HG02642 (cell line): ENCODE data around the gene GJA3.
A peak's percentile ranks its signal among the peaks of the same experiment; 100 is the strongest.

Experiments
- ATAC-seq: cut with Tn5 transposase; IDR thresholded peaks from one replicate; pipeline ENCODE4 v1.9.1; 2021; ENCODE audit warnings: mild to moderate bottlenecking; ENCODE audit not compliant: unreplicated experiment, poor library complexity

The GJA3 gene

GRCh38 chr13:20160306-20161274 lies at the start of gene GJA3:
Gene GJA3 (minus strand): TSS chr13:20161052. CDS start chr13:20143288, 17,764 bp downstream.
- ATAC-seq, result peak; percentile 68

- no peak for ATAC-seq
Measured at GRCh38 chr13:20209948-20210347, 49.1 kb upstream of the GJA3 start.

GRCh38 chr13:20206698-20207235 lies 45.9 kb upstream of the GJA3 start:
- ATAC-seq, result no peak

- no peak for ATAC-seq
Measured at GRCh38 chr13:20206065-20206697, 45.3 kb upstream of the GJA3 start.

GRCh38 chr13:20198781-20199180 lies 37.9 kb upstream of the GJA3 start:
- ATAC-seq, result no peak

GRCh38 chr13:20197361-20197834 lies 36.5 kb upstream of the GJA3 start:
- ATAC-seq, result no peak

GRCh38 chr13:20195801-20196200 lies 34.9 kb upstream of the GJA3 start:
- no peak for ATAC-seq

GRCh38 chr13:20193907-20194631 lies 33.2 kb upstream of the GJA3 start:
- ATAC-seq, result no peak

- no peak for ATAC-seq
Measured at GRCh38 chr13:20193162-20193906, 32.5 kb upstream of the GJA3 start.

- no peak for ATAC-seq
Measured at GRCh38 chr13:20192836-20193161, 31.9 kb upstream of the GJA3 start, which contains the start of gene GJB2. Gene GJB2 (minus strand): TSS chr13:20192938. CDS start chr13:20189581, 3,357 bp downstream.

- no peak for ATAC-seq
Measured at GRCh38 chr13:20192158-20192835, 31.4 kb upstream of the GJA3 start.

GRCh38 chr13:20191311-20192157 lies 30.7 kb upstream of the GJA3 start:
- no peak for ATAC-seq

- no peak for ATAC-seq
Measured at GRCh38 chr13:20190481-20191310, 29.8 kb upstream of the GJA3 start.

- ATAC-seq, result no peak
Measured at GRCh38 chr13:20190076-20190475, 29.2 kb upstream of the GJA3 start.

- ATAC-seq, result no peak
Measured at GRCh38 chr13:20188667-20189553, 28.1 kb upstream of the GJA3 start.

- ATAC-seq, result no peak
Measured at GRCh38 chr13:20186771-20187170, 25.9 kb upstream of the GJA3 start.
